Neural cell (in vitro differentiated cells): Measurements from ENCODE around the gene METTL8. TPM values are rescaled to one million over a fixed set of nuclear protein-coding genes. Genes with fewer than 3 reads are reported as not detected.

Experiments
- H2AFZ ChIP-seq: fragments of 200-600, 300-800 bp; sonication (generic), shearing (Covaris generic); 2 replicates; pipeline ENCODE4 v1.6.0; 2014; ENCODE audit warnings: low read depth, mild to moderate bottlenecking, antibody characterized with exemption, low read length, moderate library complexity
- H3F3A ChIP-seq: fragments of 200-600 bp; shearing (Covaris generic); 2 replicates; pipeline ENCODE4 v1.6.1; 2016; ENCODE audit warnings: mild to moderate bottlenecking, moderate library complexity, mixed read lengths, antibody characterized with exemption, low read length; ENCODE audit not compliant: insufficient read depth, poor library complexity, severe bottlenecking
- H3K27ac ChIP-seq: fragments of 200-600, 300-800 bp; sonication (generic), shearing (Covaris generic); 2 replicates; pipeline ENCODE4 v1.5.1; 2014; ENCODE audit warnings: mild to moderate bottlenecking, low read length, moderate library complexity
- H3K27me3 ChIP-seq: fragments of 300-800, 200-600 bp; sonication (generic), shearing (Covaris generic); 2 replicates; pipeline ENCODE4 v1.6.0; 2014; ENCODE audit warnings: mild to moderate bottlenecking, low read depth, low read length, moderate library complexity; ENCODE audit not compliant: insufficient read depth
- H3K36me3 ChIP-seq: fragments of 300-800, 200-600 bp; sonication (generic), shearing (Covaris generic); 2 replicates; pipeline ENCODE4 v1.5.1; 2014; ENCODE audit warnings: mild to moderate bottlenecking, antibody characterized with exemption, low read length, moderate library complexity; ENCODE audit not compliant: insufficient read depth
- H3K4me2 ChIP-seq: fragments of 300-800, 200-600 bp; sonication (generic), shearing (Covaris generic); 2 replicates; pipeline ENCODE4 v1.6.0; 2014; ENCODE audit warnings: mild to moderate bottlenecking, low read length
- H3K4me3 ChIP-seq: fragments of 300-800, 200-600 bp; sonication (generic), shearing (Covaris generic); 2 replicates; pipeline ENCODE4 v1.5.1; 2014; ENCODE audit warnings: mild to moderate bottlenecking, low read length, moderate library complexity
- H3K79me2 ChIP-seq: fragments of 200-600 bp; shearing (Covaris generic); replicated peaks from 2 replicates; pipeline ENCODE4 v1.6.0; 2014; ENCODE audit warnings: mild to moderate bottlenecking, low read length, moderate library complexity; ENCODE audit not compliant: insufficient read depth
- H3K9ac ChIP-seq: fragments of 300-800, 200-600 bp; sonication (generic), shearing (Covaris generic); 2 replicates; pipeline ENCODE4 v1.6.1; 2016; ENCODE audit warnings: mild to moderate bottlenecking, low read length, mixed read lengths
- H3K9me2 ChIP-seq: fragments of 200-600 bp; shearing (Covaris generic); 2 replicates; pipeline ENCODE4 v1.6.1; 2016; ENCODE audit warnings: mild to moderate bottlenecking, low read length, mixed read lengths; ENCODE audit not compliant: insufficient read depth
- H3K9me3 ChIP-seq: fragments of 200-600, 300-800 bp; sonication (generic), shearing (Covaris generic); 2 replicates; pipeline ENCODE4 v1.6.1; 2016; ENCODE audit warnings: mild to moderate bottlenecking, mixed run types, low read length, moderate library complexity, mixed read lengths
- H4K20me1 ChIP-seq: fragments of 200-600 bp; shearing (Covaris generic); 2 replicates; pipeline ENCODE4 v1.6.1; 2016; ENCODE audit warnings: mild to moderate bottlenecking, mixed run types; ENCODE audit not compliant: insufficient read depth
- EP300 ChIP-seq: fragments of 450-650 bp; conservative IDR thresholded peaks from 2 replicates; pipeline ENCODE4 v1.6.1; 2014; ENCODE audit warnings: antibody characterized with exemption, mild to moderate bottlenecking, moderate library complexity; ENCODE audit not compliant: poor library complexity, severe bottlenecking
- EZH2 ChIP-seq: fragments of 200-600, 300-800 bp; shearing (Covaris generic), sonication (generic); IDR thresholded peaks from 2 replicates; pipeline ENCODE4 v1.6.1; 2014; ENCODE audit warnings: antibody characterized with exemption, low read length, borderline replicate concordance, mild to moderate bottlenecking; ENCODE audit not compliant: insufficient read depth, poor library complexity, severe bottlenecking
- MXI1 ChIP-seq: fragments of 450-650 bp; conservative IDR thresholded peaks from 2 replicates; pipeline ENCODE4 v1.6.1; 2014; ENCODE audit warnings: antibody characterized with exemption, mild to moderate bottlenecking; ENCODE audit not compliant: poor library complexity, severe bottlenecking
- POLR2AphosphoS5 ChIP-seq: IDR thresholded peaks from 2 replicates; pipeline ENCODE4 v1.6.1; 2012
- RAD21 ChIP-seq: fragments of 450-650 bp; conservative IDR thresholded peaks from 2 replicates; pipeline ENCODE4 v1.6.1; 2014; ENCODE audit warnings: antibody characterized with exemption, mild to moderate bottlenecking, moderate library complexity
- SMC3 ChIP-seq: fragments of 450-650 bp; conservative IDR thresholded peaks from 2 replicates; pipeline ENCODE4 v1.6.1; 2014; ENCODE audit warnings: antibody characterized with exemption, mild to moderate bottlenecking, moderate library complexity; ENCODE audit not compliant: poor library complexity
- TAF1 ChIP-seq: IDR thresholded peaks from 2 replicates; pipeline ENCODE4 v1.6.1; 2012; ENCODE audit warnings: low read depth
- polyA plus RNA-seq: library from polyadenylated mRNA; depleted of rRNA; stranded (reverse); fragments of >200 nt; gene quantifications from 2 replicates; pipeline ENCODE4 v1.2.3, GENCODE V29; 2014
- TF ChIP-seq, protein P1 (sequence below): fragments of 450-650 bp; IDR thresholded peaks from 2 replicates; pipeline ENCODE4 v1.5.1; 2014; ENCODE audit warnings: antibody characterized with exemption, mild to moderate bottlenecking, moderate library complexity; ENCODE audit not compliant: poor library complexity, severe bottlenecking
- TF ChIP-seq, protein P2 (sequence below): IDR thresholded peaks from 2 replicates; pipeline ENCODE4 v1.6.1; 2012; ENCODE audit warnings: borderline replicate concordance

METTL8 gene
- polyA plus RNA-seq, 1 donor from 2014 or later, result 13.7 TPM

DNA sequence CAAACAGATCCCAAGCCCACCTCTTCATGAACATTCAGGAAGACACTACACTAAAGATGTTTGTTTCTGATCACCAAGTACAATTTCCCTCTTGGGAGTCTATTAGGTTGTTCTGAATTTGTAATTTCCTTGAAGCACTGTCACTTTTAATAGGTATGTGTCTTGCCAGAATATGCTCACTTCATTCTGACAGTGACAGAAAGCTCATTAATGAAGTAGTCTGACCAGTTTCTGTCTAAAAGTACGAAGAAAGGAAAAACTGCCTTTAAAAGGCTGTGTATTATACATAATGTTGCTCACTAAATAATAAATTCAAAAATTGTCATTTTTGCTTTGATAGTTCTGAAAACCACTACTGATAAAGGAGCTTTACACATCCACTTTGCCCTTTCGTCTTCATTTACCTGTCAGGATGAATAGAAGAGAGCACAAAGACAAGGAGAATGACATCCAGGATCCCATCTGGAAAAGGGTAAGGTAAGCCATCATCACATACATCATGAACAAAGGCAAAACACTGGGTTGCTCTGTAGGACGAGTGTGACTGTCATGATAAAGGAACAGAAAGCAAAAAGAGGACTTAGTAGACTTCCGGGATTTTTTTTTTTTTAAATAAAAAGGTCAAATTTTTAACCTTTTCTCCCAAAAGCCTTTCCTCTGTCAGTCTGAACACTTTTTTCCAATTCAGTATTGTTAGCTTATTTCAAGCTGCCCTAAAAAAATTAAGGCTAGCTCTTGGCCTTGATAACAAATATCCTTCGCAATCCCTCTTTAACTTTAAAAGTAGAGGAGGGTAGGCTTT lies 103.4 kb downstream of the METTL8 start:
- peak overlapping the region; percentile 45 for H3K4me3 ChIP-seq
- H3K9me3 ChIP-seq, result no peaks in the 10 kb centered on the region
- H4K20me1 ChIP-seq, result no peaks in the 10 kb centered on the region
- H3K4me2 ChIP-seq, result peak overlapping the region; percentile 64
- H3F3A ChIP-seq, result peaks cover 6% of the 10 kb centered on the region
- H2AFZ ChIP-seq, result no peak overlapping the region
- no peaks in the 10 kb centered on the region for H3K9me2 ChIP-seq
- peak overlapping the region; percentile 68 for H3K9ac ChIP-seq
- TF ChIP-seq MXI1, result no peak
- TF ChIP-seq, protein P1, sequence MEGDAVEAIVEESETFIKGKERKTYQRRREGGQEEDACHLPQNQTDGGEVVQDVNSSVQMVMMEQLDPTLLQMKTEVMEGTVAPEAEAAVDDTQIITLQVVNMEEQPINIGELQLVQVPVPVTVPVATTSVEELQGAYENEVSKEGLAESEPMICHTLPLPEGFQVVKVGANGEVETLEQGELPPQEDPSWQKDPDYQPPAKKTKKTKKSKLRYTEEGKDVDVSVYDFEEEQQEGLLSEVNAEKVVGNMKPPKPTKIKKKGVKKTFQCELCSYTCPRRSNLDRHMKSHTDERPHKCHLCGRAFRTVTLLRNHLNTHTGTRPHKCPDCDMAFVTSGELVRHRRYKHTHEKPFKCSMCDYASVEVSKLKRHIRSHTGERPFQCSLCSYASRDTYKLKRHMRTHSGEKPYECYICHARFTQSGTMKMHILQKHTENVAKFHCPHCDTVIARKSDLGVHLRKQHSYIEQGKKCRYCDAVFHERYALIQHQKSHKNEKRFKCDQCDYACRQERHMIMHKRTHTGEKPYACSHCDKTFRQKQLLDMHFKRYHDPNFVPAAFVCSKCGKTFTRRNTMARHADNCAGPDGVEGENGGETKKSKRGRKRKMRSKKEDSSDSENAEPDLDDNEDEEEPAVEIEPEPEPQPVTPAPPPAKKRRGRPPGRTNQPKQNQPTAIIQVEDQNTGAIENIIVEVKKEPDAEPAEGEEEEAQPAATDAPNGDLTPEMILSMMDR, result no peak
- peak; percentile 91 for TF ChIP-seq POLR2AphosphoS5
- peak; percentile 48 for TF ChIP-seq SMC3
- TF ChIP-seq RAD21, result no peak
- TF ChIP-seq EP300, result peak; percentile 99
- TF ChIP-seq, protein P2, sequence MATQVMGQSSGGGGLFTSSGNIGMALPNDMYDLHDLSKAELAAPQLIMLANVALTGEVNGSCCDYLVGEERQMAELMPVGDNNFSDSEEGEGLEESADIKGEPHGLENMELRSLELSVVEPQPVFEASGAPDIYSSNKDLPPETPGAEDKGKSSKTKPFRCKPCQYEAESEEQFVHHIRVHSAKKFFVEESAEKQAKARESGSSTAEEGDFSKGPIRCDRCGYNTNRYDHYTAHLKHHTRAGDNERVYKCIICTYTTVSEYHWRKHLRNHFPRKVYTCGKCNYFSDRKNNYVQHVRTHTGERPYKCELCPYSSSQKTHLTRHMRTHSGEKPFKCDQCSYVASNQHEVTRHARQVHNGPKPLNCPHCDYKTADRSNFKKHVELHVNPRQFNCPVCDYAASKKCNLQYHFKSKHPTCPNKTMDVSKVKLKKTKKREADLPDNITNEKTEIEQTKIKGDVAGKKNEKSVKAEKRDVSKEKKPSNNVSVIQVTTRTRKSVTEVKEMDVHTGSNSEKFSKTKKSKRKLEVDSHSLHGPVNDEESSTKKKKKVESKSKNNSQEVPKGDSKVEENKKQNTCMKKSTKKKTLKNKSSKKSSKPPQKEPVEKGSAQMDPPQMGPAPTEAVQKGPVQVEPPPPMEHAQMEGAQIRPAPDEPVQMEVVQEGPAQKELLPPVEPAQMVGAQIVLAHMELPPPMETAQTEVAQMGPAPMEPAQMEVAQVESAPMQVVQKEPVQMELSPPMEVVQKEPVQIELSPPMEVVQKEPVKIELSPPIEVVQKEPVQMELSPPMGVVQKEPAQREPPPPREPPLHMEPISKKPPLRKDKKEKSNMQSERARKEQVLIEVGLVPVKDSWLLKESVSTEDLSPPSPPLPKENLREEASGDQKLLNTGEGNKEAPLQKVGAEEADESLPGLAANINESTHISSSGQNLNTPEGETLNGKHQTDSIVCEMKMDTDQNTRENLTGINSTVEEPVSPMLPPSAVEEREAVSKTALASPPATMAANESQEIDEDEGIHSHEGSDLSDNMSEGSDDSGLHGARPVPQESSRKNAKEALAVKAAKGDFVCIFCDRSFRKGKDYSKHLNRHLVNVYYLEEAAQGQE, result peak; percentile 88
- no peak for TF ChIP-seq TAF1
- H3K27me3 ChIP-seq, result no peaks in the 10 kb centered on the region
- H3K36me3 ChIP-seq, result no peaks in the 10 kb centered on the region
- no peaks in the 10 kb centered on the region for H3K79me2 ChIP-seq
- H3K27ac ChIP-seq, result peak overlapping the region; percentile 98

DNA sequence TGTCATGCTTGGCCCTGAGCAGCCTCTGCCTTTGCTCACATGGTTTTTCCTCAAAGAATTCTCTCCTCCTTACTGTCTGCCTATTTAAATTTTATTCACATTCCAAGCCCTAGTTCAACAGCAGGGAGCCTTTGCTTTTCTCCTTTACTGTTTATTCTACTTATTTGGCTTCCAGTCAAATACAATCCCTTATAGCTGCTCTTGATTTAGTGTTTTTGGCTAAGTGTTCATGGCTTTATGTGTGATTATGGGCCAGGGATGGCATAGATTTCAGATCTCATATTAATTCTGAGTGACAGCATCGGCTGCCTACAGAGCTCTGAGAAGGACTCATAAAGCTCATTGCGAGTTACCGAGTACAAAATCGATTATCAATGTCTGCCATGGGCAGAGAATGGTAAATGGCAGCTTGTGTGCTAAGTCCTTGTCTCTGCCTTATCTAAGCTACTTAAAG lies 106.7 kb downstream of the METTL8 start:
- H2AFZ ChIP-seq, result no peak overlapping the region
- H3K27me3 ChIP-seq, result no peaks in the 10 kb centered on the region
- no peaks in the 10 kb centered on the region for H4K20me1 ChIP-seq
- no peaks in the 10 kb centered on the region for H3K9me3 ChIP-seq
- H3K79me2 ChIP-seq, result no peaks in the 10 kb centered on the region
- no peak for TF ChIP-seq POLR2AphosphoS5
- TF ChIP-seq EP300, result no peak
- no peak for TF ChIP-seq TAF1
- TF ChIP-seq, protein P1, result no peak
- no peak for TF ChIP-seq RAD21
- no peak for TF ChIP-seq MXI1
- TF ChIP-seq EZH2, result no peak
- TF ChIP-seq, protein P2, result no peak
- TF ChIP-seq SMC3, result no peak
- H3K9me2 ChIP-seq, result no peaks in the 10 kb centered on the region
- peaks cover 6% of the 10 kb centered on the region for H3F3A ChIP-seq
- no peak overlapping the region for H3K9ac ChIP-seq
- H3K36me3 ChIP-seq, result no peaks in the 10 kb centered on the region
- H3K4me3 ChIP-seq, result no peak overlapping the region
- H3K27ac ChIP-seq, result peak overlapping the region; percentile 33
- no peak overlapping the region for H3K4me2 ChIP-seq
